ENCODE data around the gene CDR2. TPM values are rescaled to one million over a fixed set of nuclear protein-coding genes. Genes with fewer than 3 reads are reported as not detected.
"Not testable (repeated sequence)": the region's sequence is repeated elsewhere in the genome, so short reads cannot be mapped to it uniquely, and the experiment has no call there.

CDR2 gene
- total RNA-seq, 4 donors from 2014 or later = 12.1 to 55.7 (median 21.7) TPM

DNA sequence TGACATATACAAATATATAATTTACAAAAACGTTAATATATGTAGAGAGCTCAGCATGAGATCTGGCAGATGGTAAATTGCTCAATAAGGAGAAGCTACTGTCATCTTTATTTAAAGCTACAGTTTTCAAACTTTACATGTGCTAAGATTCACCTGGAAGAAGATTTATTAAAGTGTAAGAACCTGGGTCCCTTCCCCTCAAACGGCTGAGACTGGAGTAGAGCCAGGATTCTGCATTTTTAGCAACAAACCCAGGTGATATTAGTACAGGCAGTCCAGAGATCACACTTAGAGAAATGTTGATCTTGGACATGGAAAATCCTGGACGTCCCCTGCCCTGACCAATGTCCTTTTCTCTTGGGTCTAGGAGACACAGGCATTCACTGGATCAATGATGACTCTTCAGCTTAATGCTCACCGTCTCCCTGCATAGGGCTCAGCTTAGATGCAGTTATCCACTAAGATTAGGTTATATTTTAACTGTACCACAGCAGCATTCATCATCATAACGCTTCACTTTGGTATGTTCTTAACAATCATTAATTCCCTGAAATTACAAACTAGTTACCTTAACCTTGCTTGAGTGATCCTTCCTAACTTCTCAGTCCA, 20.4 kb downstream of the CDR2 start:
- peak overlapping the region; percentile 22 to 39 for H3K27ac ChIP-seq
- TF ChIP-seq, protein P1, sequence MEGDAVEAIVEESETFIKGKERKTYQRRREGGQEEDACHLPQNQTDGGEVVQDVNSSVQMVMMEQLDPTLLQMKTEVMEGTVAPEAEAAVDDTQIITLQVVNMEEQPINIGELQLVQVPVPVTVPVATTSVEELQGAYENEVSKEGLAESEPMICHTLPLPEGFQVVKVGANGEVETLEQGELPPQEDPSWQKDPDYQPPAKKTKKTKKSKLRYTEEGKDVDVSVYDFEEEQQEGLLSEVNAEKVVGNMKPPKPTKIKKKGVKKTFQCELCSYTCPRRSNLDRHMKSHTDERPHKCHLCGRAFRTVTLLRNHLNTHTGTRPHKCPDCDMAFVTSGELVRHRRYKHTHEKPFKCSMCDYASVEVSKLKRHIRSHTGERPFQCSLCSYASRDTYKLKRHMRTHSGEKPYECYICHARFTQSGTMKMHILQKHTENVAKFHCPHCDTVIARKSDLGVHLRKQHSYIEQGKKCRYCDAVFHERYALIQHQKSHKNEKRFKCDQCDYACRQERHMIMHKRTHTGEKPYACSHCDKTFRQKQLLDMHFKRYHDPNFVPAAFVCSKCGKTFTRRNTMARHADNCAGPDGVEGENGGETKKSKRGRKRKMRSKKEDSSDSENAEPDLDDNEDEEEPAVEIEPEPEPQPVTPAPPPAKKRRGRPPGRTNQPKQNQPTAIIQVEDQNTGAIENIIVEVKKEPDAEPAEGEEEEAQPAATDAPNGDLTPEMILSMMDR (IDR thresholded peaks at IDR 0.05) = no peak

GRCh38 chr16:22353191-22353919, 21.1 kb downstream of the CDR2 start:
- Histone ChIP-seq H3K36me3 (no peaks in the 10 kb centered on the region), H3K9me3 (no peaks in the 10 kb centered on the region), H3K27ac (peak overlapping the region; percentile 33 to 39), H3K4me3 (no peak overlapping the region), H3K27me3 (no peaks in the 10 kb centered on the region), H3K4me1 (no peaks in the 10 kb centered on the region)
- intact Hi-C loops (cut with DNase I; ENCODE audit: low total_unique reads) = no loop called here
- DNase-seq = no peak
- no peak for TF ChIP-seq POLR2A (IDR thresholded peaks at IDR 0.05)
- TF ChIP-seq, protein P1 (IDR thresholded peaks at IDR 0.05) = no peak

More for the DNA sequence above, 20.4 kb downstream of the CDR2 start:
- DNase-seq = no peak
- intact Hi-C loops (cut with DNase I; ENCODE audit: low total_unique reads) = no loop called here
- Histone ChIP-seq H3K4me1 (no peaks in the 10 kb centered on the region), H3K4me3 (no peak overlapping the region), H3K36me3 (no peaks in the 10 kb centered on the region), H3K27me3 (no peaks in the 10 kb centered on the region), H3K9me3 (no peaks in the 10 kb centered on the region)

- peak overlapping the region; percentile 33 to 39 for H3K27ac ChIP-seq
- no peaks in the 10 kb centered on the region for H3K36me3 ChIP-seq
- no peak overlapping the region for H3K4me3 ChIP-seq
- no peak for DNase-seq
- H3K27me3 ChIP-seq = no peaks in the 10 kb centered on the region
- no peaks in the 10 kb centered on the region for H3K4me1 ChIP-seq
- intact Hi-C loops (cut with DNase I; ENCODE audit: low total_unique reads) = no loop called here
- no peaks in the 10 kb centered on the region for H3K9me3 ChIP-seq
- TF ChIP-seq, protein P1 (IDR thresholded peaks at IDR 0.05) = no peak
These were observed 21.7 kb downstream of the CDR2 start for GRCh38 chr16:22352723-22353122.

DNA sequence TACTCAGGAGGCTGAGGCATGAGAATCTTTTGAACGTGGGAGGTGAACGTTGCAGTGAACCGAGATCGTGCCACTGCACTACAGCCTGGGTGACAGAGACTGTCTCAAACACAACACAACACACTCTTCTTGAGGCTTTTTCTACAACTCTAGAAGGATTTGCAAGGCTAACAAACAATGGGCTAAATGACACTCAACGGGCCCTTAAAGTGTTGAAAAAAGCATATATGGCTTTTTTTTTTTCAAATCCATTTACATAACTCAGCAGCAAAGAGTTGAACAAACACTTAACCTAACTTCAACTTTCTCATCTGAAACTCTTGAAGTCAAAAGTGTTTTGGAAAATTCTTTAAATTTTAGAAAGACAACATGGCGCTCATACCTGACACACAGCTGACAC, 22.3 kb downstream of the CDR2 start:
- no peak for DNase-seq
- no peaks in the 10 kb centered on the region for H3K27me3 ChIP-seq
- intact Hi-C loops (cut with DNase I; ENCODE audit: low total_unique reads) = no loop called here
- no peak for TF ChIP-seq POLR2A (IDR thresholded peaks at IDR 0.05)
- TF ChIP-seq, protein P1 (IDR thresholded peaks at IDR 0.05) = no peak
- no peaks in the 10 kb centered on the region for H3K36me3 ChIP-seq
- H3K9me3 ChIP-seq = no peaks in the 10 kb centered on the region
- H3K4me1 ChIP-seq = no peaks in the 10 kb centered on the region
- H3K4me3 ChIP-seq = no peak overlapping the region
- no peak overlapping the region for H3K27ac ChIP-seq

GRCh38 chr16:22351017-22351416, 23.4 kb downstream of the CDR2 start:
- H3K27me3 ChIP-seq; intact Hi-C loops (cut with DNase I; ENCODE audit: low total_unique reads); H3K4me3 ChIP-seq; H3K4me1 ChIP-seq; H3K36me3 ChIP-seq; DNase-seq; H3K9me3 ChIP-seq; H3K27ac ChIP-seq: not testable (repeated sequence)

Measured in uterus (tissue), 4 donors.